Suprapubic skin (tissue), 4 donors: Measurements from ENCODE around the gene SLK. TPM values are rescaled to one million over a fixed set of nuclear protein-coding genes. Genes with fewer than 3 reads are reported as not detected.

ENCODE experiments used
- DNase-seq, 2 donors: peaks; one replicate each; pipeline ENCODE4 v3.0.0-alpha.2; 2019; ENCODE audit warnings: low spot score in 2 of 2
- H3K27ac ChIP-seq: fragments of 200-600 bp; sonication (generic); one replicate; pipeline ENCODE4 v1.5.1; 2019
- H3K27me3 ChIP-seq: fragments of 200-600 bp; sonication (generic); one replicate; pipeline ENCODE4 v1.5.1; 2019
- H3K36me3 ChIP-seq: fragments of 200-600 bp; sonication (generic); one replicate; pipeline ENCODE4 v1.5.1; 2019
- H3K4me1 ChIP-seq: fragments of 200-600 bp; sonication (generic); one replicate; pipeline ENCODE4 v1.5.1; 2019
- H3K4me3 ChIP-seq: fragments of 200-600 bp; sonication (generic); one replicate; pipeline ENCODE4 v1.5.1; 2019; ENCODE audit warnings: mild to moderate bottlenecking
- H3K9me3 ChIP-seq: fragments of 200-600 bp; sonication (generic); one replicate; pipeline ENCODE4 v1.5.1; 2019
- CTCF ChIP-seq, 2 donors: fragments of 200-600 bp in 1 of 2; fragments of 450-650 bp in 1 of 2; sonication (generic) in 1 of 2; IDR thresholded peaks; one replicate each; pipeline ENCODE4 v1.5.1; 2016 to 2019; ENCODE audit warnings: antibody characterized with exemption in 2 of 2, mild to moderate bottlenecking in 1 of 2, moderate library complexity in 1 of 2
- EP300 ChIP-seq: sonication (generic); formaldehyde crosslinking; IDR thresholded peaks from one replicate; pipeline ENCODE4 v1.6.1; 2017; ENCODE audit warnings: antibody characterized with exemption
- POLR2A ChIP-seq, 2 donors: fragments of 450-650 bp; IDR thresholded peaks; one replicate each; pipeline ENCODE4 v1.6.1; 2017; ENCODE audit warnings: antibody characterized with exemption in 2 of 2, mild to moderate bottlenecking in 2 of 2, moderate library complexity in 2 of 2
- POLR2AphosphoS5 ChIP-seq, 3 donors: sonication (generic); formaldehyde crosslinking; IDR thresholded peaks; one replicate each; pipeline ENCODE4 v1.6.1; 2017; ENCODE audit warnings: antibody characterized with exemption in 3 of 3
- WGBS: methylation state at CpG from one replicate; pipeline ENCODE4 v1.1.5; 2018; 5-methylcytosine and 5-hydroxymethylcytosine counted together
- total RNA-seq, 4 donors: library from RNA; depleted of rRNA; stranded (reverse); fragments of >200 nt; gene quantifications; one replicate each; pipeline ENCODE4 v1.1.0, GENCODE V29; 2016

The SLK gene
- total RNA-seq, 4 donors from 2014 or later: 38.1 to 81.4 (median 56.3) TPM

- WGBS: 93% methylated on average over 1 of the region's 1 CpG
- TF ChIP-seq EP300: no peak
- no peak for TF ChIP-seq CTCF (IDR thresholded peaks at IDR 0.05)
- TF ChIP-seq POLR2AphosphoS5 (IDR thresholded peaks at IDR 0.05): no peak
- no peak for TF ChIP-seq POLR2A (IDR thresholded peaks at IDR 0.05)
- Histone ChIP-seq H3K36me3 (no peaks in the 10 kb centered on the region), H3K27me3 (no peaks in the 10 kb centered on the region), H3K27ac (no peak overlapping the region), H3K4me3 (no peak overlapping the region), H3K4me1 (peaks cover 25% of the 10 kb centered on the region), H3K9me3 (no peaks in the 10 kb centered on the region)
- no peak for DNase-seq
Measured at GRCh38 chr10:103921248-103921647, 45.7 kb upstream of the SLK start.

GRCh38 chr10:103921750-103922195 lies 45.2 kb upstream of the SLK start:
- no peak for TF ChIP-seq POLR2A (IDR thresholded peaks at IDR 0.05)
- no peak for TF ChIP-seq POLR2AphosphoS5 (IDR thresholded peaks at IDR 0.05)
- no peak for TF ChIP-seq EP300
- no peak for TF ChIP-seq CTCF (IDR thresholded peaks at IDR 0.05)
- Histone ChIP-seq H3K9me3 (no peaks in the 10 kb centered on the region), H3K4me3 (no peak overlapping the region), H3K4me1 (peaks cover 20% of the 10 kb centered on the region), H3K36me3 (no peaks in the 10 kb centered on the region), H3K27me3 (no peaks in the 10 kb centered on the region), H3K27ac (no peak overlapping the region)
- DNase-seq: no peak
- 56% methylated on average over 7 of the region's 7 CpGs for WGBS

GRCh38 chr10:103922659-103923058 lies 44.3 kb upstream of the SLK start:
- H3K4me3 ChIP-seq: no peak overlapping the region
- H3K27me3 ChIP-seq: no peaks in the 10 kb centered on the region
- WGBS: 97% methylated on average over 2 of the region's 2 CpGs
- peaks cover 11% of the 10 kb centered on the region for H3K4me1 ChIP-seq
- TF ChIP-seq CTCF (IDR thresholded peaks at IDR 0.05): no peak
- no peak for TF ChIP-seq EP300
- no peak for TF ChIP-seq POLR2A (IDR thresholded peaks at IDR 0.05)
- no peak for TF ChIP-seq POLR2AphosphoS5 (IDR thresholded peaks at IDR 0.05)
- DNase-seq: no peak
- H3K9me3 ChIP-seq: no peaks in the 10 kb centered on the region
- H3K27ac ChIP-seq: peak overlapping the region; percentile 57
- no peaks in the 10 kb centered on the region for H3K36me3 ChIP-seq

GRCh38 chr10:103923502-103923901 lies 43.4 kb upstream of the SLK start:
- Histone ChIP-seq H3K27ac (peak overlapping the region; percentile 57), H3K4me3 (no peak overlapping the region), H3K9me3 (no peaks in the 10 kb centered on the region), H3K36me3 (no peaks in the 10 kb centered on the region), H3K4me1 (peaks cover 9% of the 10 kb centered on the region), H3K27me3 (no peaks in the 10 kb centered on the region)
- DNase-seq: no peak
- 45% methylated on average over 3 of the region's 3 CpGs for WGBS
- TF ChIP-seq POLR2A (IDR thresholded peaks at IDR 0.05) (no peak), POLR2AphosphoS5 (IDR thresholded peaks at IDR 0.05) (no peak), CTCF (IDR thresholded peaks at IDR 0.05) (no peak), EP300 (no peak)

GRCh38 chr10:103925591-103925990 lies 41.3 kb upstream of the SLK start:
- Histone ChIP-seq H3K9me3 (no peaks in the 10 kb centered on the region), H3K27me3 (no peaks in the 10 kb centered on the region), H3K4me1 (peaks cover 2% of the 10 kb centered on the region), H3K36me3 (no peaks in the 10 kb centered on the region), H3K4me3 (no peak overlapping the region), H3K27ac (no peak overlapping the region)
- TF ChIP-seq CTCF (IDR thresholded peaks at IDR 0.05): no peak
- no peak for TF ChIP-seq POLR2A (IDR thresholded peaks at IDR 0.05)
- TF ChIP-seq EP300: no peak
- no peak for TF ChIP-seq POLR2AphosphoS5 (IDR thresholded peaks at IDR 0.05)
- no peak for DNase-seq
- 95% methylated on average over 1 of the region's 1 CpG for WGBS
